A673 (cell line): ENCODE data around the gene EFCAB5. TPM values are rescaled to one million over a fixed set of nuclear protein-coding genes. Genes with fewer than 3 reads are reported as not detected.
"Not testable (repeated sequence)": the region's sequence is repeated elsewhere in the genome, so short reads cannot be mapped to it uniquely, and the experiment has no call there.

Source experiments
- BruUV-seq: library from RNA; stranded (reverse); fragments of 400-500 nt; replicated peaks from 2 replicates; lab custom pipeline; 2021; lab: Mats Ljungman, UMichigan
- CTCF ChIA-PET: fragments of 300-600 bp; sonication (Branson Sonifier 250); formaldehyde crosslinking; loops from one replicate; lab custom pipeline; 2022; ENCODE audit warnings: antibody characterized with exemption; lab: Charles Lee
- POLR2A ChIA-PET: fragments of 300-600 bp; sonication (Branson Sonifier 250); formaldehyde crosslinking; loops from one replicate; lab custom pipeline; 2022; ENCODE audit warnings: antibody characterized with exemption; ENCODE audit not compliant: low non-redundant PET; lab: Charles Lee
- DNase-seq: peaks from one replicate; pipeline ENCODE4 v3.0.0-alpha.2; 2015; ENCODE audit warnings: low spot score
- H3K27ac ChIP-seq: fragments of 200-600 bp; sonication (generic); 2 replicates; pipeline ENCODE4 v1.5.1; 2016; ENCODE audit warnings: mixed run types, low read depth, mild to moderate bottlenecking, mixed read lengths, antibody characterized with exemption, low read length; ENCODE audit not compliant: poor library complexity, severe bottlenecking
- H3K27me3 ChIP-seq: fragments of 200-600 bp; sonication (generic); replicated peaks from 2 replicates; pipeline ENCODE4 v1.6.1; 2017; ENCODE audit warnings: mixed run types, low read depth, mild to moderate bottlenecking, mixed read lengths, antibody characterized with exemption, low read length; ENCODE audit not compliant: insufficient read depth, poor library complexity
- H3K36me3 ChIP-seq: fragments of 200-600 bp; sonication (generic); 2 replicates; pipeline ENCODE4 v1.6.1; 2016; ENCODE audit warnings: mixed run types, mild to moderate bottlenecking, mixed read lengths, antibody characterized with exemption, low read length; ENCODE audit not compliant: insufficient read depth, poor library complexity, severe bottlenecking
- H3K4me1 ChIP-seq: fragments of 200-600 bp; sonication (generic); 2 replicates; pipeline ENCODE4 v1.6.1; 2017; ENCODE audit warnings: mixed run types, mild to moderate bottlenecking, mixed read lengths, antibody characterized with exemption, low read length; ENCODE audit not compliant: insufficient read depth, poor library complexity, severe bottlenecking
- H3K4me3 ChIP-seq: fragments of 200-600 bp; sonication (generic); 2 replicates; pipeline ENCODE4 v1.5.1; 2016; ENCODE audit warnings: low read depth, mixed run types, mild to moderate bottlenecking, mixed read lengths, low read length; ENCODE audit not compliant: poor library complexity, severe bottlenecking
- H3K9me3 ChIP-seq: fragments of 200-600 bp; sonication (generic); 2 replicates; pipeline ENCODE4 v1.6.1; 2016; ENCODE audit warnings: mixed run types, low read depth, mild to moderate bottlenecking, mixed read lengths, antibody characterized with exemption, low read length; ENCODE audit not compliant: poor library complexity, severe bottlenecking
- CTCF ChIP-seq: fragments of 300-800, 200-600 bp; sonication (generic); conservative IDR thresholded peaks from 2 replicates; pipeline ENCODE4 v1.5.1; 2017; ENCODE audit warnings: low read depth, mild to moderate bottlenecking, antibody characterized with exemption, low read length, moderate library complexity, mixed read lengths
- EZH2 ChIP-seq: fragments of 200-600 bp; sonication (generic); IDR thresholded peaks from 2 replicates; pipeline ENCODE4 v1.6.1; 2017; ENCODE audit warnings: borderline replicate concordance, low read depth, mild to moderate bottlenecking, mixed read lengths, antibody characterized with exemption, low read length; ENCODE audit not compliant: poor library complexity, severe bottlenecking
- intact Hi-C: fragments of 100-400 bp; cut with micrococcal nuclease; formaldehyde crosslinking; loops from one replicate; pipeline ENCODE4 v1.10.0; 2022; ENCODE audit not compliant: unreplicated experiment
- total RNA-seq: library from RNA; stranded (reverse); gene quantifications from 2 replicates; pipeline ENCODE4 v1.2.3, GENCODE V29; 2021

EFCAB5 gene
- total RNA-seq, 1 experiment from 2014 or later = 2.8 TPM

- Histone ChIP-seq H3K4me3 (peak overlapping the region; percentile 80), H3K9me3 (no peaks in the 10 kb centered on the region), H3K27ac (peak overlapping the region; percentile 88), H3K27me3 (no peaks in the 10 kb centered on the region), H3K4me1 (peaks cover 31% of the 10 kb centered on the region), H3K36me3 (no peaks in the 10 kb centered on the region)
- no peak for DNase-seq
- TF ChIP-seq EZH2 = no peak
- no peak for TF ChIP-seq CTCF
- BruUV-seq = TSS peak; percentile 57
- ChIA-PET CTCF (interaction anchor here (0.6 to 2.8 kb wide), 18 partner anchors 26 to 350 kb away, joined by 3 to 56 read pairs (median 10); partner anchors contain the start of gene ANKRD13B), POLR2A (interaction anchor here (0.5 kb wide), 1 partner anchor 106 kb away, joined by 3 read pairs; no protein-coding TSS in a partner anchor)
- intact Hi-C loops = loop anchor here (1.0 to 5.0 kb wide), 6 partner anchors 92 to 348 kb away; no protein-coding TSS in a partner anchor
These were observed 10.9 kb upstream of the EFCAB5 start for GRCh38 chr17:29930409-29931010.

GRCh38 chr17:29931231-29931932 lies 10.1 kb upstream of the EFCAB5 start:
- peak overlapping the region; percentile 88 for H3K27ac ChIP-seq
- POLR2A ChIA-PET = interaction anchor here (0.5 to 0.7 kb wide), 4 partner anchors 8 to 142 kb away, joined by 3 to 14 read pairs (median 6); no protein-coding TSS in a partner anchor
- intact Hi-C loops = loop anchor here (1.0 to 5.0 kb wide), 6 partner anchors 91 to 349 kb away; no protein-coding TSS in a partner anchor
- TF ChIP-seq CTCF (peak; percentile 98), EZH2 (no peak)
- CTCF ChIA-PET = interaction anchor here (0.6 to 2.8 kb wide), 17 partner anchors 27 to 351 kb away, joined by 3 to 56 read pairs (median 10); partner anchors contain the start of gene ANKRD13B
- H3K4me1 ChIP-seq = peaks cover 31% of the 10 kb centered on the region
- H3K36me3 ChIP-seq = no peaks in the 10 kb centered on the region
- BruUV-seq = no TSS peak
- peak overlapping the region; percentile 80 for H3K4me3 ChIP-seq
- peak; percentile 99 for DNase-seq
- no peaks in the 10 kb centered on the region for H3K9me3 ChIP-seq
- H3K27me3 ChIP-seq = no peaks in the 10 kb centered on the region

- DNase-seq = peak; percentile 51
These were observed 8.1 kb upstream of the EFCAB5 start for GRCh38 chr17:29933379-29933778.

GRCh38 chr17:29935909-29936308 lies 5.5 kb upstream of the EFCAB5 start:
- DNase-seq, CTCF ChIA-PET, BruUV-seq, H3K4me3 ChIP-seq, H3K27me3 ChIP-seq, H3K9me3 ChIP-seq, H3K27ac ChIP-seq, intact Hi-C loops, H3K4me1 ChIP-seq, H3K36me3 ChIP-seq: not testable (repeated sequence)
- POLR2A ChIA-PET = interaction anchor here (0.6 to 0.7 kb wide), 2 partner anchors 157 to 248 kb away, joined by 4 to 13 read pairs; no protein-coding TSS in a partner anchor

More at GRCh38 chr17:29933379-29933778, 8.1 kb upstream of the EFCAB5 start:
- no TSS peak for BruUV-seq
- no peak overlapping the region for H3K4me3 ChIP-seq
- H3K9me3 ChIP-seq = no peaks in the 10 kb centered on the region
- peaks cover 12% of the 10 kb centered on the region for H3K4me1 ChIP-seq
- ChIA-PET CTCF (interaction anchor here (0.6 to 1.2 kb wide), 3 partner anchors 88 to 307 kb away, joined by 3 to 4 read pairs (median 3); no protein-coding TSS in a partner anchor), POLR2A (no interaction called here)
- no peak overlapping the region for H3K27ac ChIP-seq
- intact Hi-C loops = loop anchor here (5.0 kb wide), 3 partner anchors 89 to 351 kb away; no protein-coding TSS in a partner anchor
- TF ChIP-seq EZH2 = no peak
- peak; percentile 55 for TF ChIP-seq CTCF
- H3K27me3 ChIP-seq = no peaks in the 10 kb centered on the region
- no peaks in the 10 kb centered on the region for H3K36me3 ChIP-seq
